GM18508 (cell line): ENCODE measurements around the gene CCDC80.
"Not testable (repeated sequence)": the region's sequence is repeated elsewhere in the genome, so short reads cannot be mapped to it uniquely, and the experiment has no call there.

ENCODE experiments used
- ATAC-seq: cut with Tn5 transposase; IDR thresholded peaks from one replicate; pipeline ENCODE4 v1.9.1; 2021; ENCODE audit warnings: moderate number of reproducible peaks; ENCODE audit not compliant: insufficient read depth, unreplicated experiment

Gene CCDC80

DNA sequence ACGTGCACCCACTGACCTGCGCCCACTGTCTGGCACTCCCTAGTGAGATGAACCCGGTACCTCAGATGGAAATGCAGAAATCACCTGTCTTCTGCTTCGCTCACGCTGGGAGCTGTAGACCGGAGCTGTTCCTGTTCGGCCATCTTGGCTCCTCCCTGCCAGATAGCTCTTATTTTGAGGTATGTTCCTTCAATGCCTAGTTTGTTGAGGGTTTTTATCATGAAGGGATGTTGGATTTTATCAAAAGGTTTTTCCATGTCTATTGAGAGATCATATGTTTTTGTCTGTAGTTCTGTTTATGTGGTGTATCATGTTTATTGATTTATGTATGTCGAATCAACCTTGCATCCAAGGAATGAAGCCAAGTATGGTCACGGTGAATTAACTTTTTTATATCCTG is 24.1 kb upstream of the CCDC80 start:
- not testable (repeated sequence) for ATAC-seq

DNA sequence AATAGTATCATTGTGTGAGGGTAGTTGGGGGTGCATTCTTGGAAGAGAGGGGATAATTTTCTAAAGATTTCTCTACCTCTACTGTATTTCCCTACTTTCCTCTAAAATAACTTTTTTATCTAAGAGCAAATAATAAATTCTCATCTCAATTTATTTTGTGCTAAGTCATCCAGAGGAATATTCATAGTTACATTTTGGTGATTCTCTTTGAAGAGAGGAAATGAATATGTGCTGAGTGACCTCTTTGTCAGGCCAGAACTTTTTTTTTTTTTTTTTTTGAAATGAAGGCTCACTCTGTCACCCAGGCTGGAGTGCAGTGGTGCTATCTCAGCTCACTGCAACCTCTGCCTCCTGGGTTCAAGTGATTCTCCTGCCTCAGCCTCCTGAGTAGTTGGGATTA is 15.1 kb upstream of the CCDC80 start:
- no peak for ATAC-seq

DNA sequence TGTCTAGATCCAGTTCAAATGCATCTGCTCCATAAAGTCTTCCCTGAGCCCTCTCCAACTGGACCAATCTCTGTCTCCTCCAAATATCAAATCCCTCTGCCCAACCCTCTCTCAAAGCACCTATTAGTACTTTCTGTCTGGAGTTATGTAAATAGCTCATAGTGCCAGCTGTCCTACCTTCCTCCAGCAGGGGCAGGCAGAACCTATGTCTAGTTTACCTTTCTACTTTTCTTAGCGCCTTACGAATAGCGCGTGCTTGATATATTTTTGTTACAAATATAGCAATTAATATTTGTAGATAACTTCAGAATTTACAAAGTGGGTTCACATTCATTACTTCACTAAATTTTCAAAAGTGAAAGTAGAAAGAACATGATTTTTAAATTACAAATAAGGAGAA is 14.0 kb upstream of the CCDC80 start:
- ATAC-seq: no peak

DNA sequence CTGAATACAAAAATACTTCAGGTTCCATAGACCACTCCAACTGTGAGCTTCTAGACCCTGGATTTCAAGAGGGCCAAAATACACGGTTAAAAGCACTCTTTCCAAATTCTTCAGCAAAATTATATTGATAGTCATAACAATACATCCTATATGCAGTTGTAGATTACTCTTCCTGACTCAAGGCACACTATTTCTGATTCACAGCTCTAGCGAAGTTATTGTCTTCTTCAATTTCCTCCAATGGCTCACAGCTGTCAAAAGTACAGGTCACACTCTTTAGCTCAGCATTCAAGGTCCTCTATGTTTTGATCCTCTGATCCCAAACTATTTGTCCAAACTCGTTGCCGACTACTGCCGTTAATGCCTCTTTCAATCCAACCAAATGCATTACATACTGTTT is 13.5 kb upstream of the CCDC80 start:
- no peak for ATAC-seq

DNA sequence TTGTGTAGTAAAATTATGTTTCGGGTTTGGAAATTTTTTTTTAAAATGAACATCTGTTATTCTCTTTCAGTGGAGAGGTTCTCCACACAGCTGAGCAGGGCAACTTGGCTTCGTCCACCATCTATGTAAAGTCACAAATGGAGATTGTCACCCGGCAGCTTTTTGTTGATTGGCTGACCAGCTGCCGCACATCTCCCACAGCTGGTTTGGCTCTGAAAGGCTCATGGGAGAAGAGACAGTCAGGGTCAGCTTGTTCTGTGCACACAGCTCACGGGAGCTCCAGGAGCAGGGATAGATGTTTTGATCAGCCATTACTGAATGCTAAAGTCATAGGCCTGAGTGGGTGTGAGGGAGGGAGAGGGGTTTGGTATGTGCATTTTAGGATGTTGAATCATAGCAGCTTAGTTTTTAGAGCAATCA is 12.9 kb upstream of the CCDC80 start:
- ATAC-seq: no peak

DNA sequence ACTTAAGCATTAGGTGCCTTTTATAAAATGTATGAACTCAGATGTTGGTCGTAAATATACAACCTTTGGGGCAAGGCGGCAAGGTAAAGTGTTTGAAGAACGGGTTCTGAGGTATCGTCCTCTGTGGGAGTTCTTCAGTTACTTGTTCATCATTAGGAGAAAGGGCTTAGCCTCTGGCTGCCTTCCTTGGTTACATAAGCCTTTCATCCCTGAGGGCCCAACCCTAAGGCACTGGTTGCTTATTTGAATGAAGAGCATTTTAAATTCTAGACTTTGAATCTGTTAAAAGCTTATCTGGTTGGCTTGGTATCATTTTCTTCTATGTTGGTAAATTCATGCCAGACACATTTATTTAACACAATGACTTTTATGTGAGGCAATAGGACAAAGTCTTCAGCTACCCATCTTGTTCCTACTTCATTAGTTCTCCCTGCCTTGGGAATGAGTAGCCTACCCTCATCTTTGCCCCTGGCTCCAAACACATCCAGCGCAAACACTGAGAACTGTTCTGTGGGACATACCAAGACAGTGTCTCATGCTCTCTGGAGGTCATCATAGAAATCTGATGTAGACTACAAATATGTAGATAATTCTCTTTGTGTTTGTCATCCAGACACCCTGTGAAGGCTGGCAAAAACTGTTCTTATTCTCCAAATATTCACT is 12.4 kb upstream of the CCDC80 start:
- no peak for ATAC-seq

DNA sequence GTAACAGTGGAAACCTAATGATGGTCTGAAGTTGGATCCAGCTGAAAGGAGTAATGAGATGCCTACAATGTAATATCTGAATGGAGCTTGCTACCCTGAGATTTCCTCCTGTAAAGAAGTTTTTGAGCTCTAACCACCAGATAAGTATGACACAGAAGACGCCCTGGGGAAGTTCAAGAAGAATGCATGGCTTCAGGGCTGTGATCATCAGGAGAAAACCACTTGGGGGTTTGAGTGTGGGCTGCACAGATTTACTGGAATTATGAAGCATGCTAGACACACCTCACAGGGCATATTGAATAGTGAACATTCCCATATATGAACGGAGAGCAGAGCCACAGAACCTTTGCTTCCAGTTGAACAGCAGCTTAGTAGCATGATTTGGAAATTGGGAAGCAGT is 10.6 kb upstream of the CCDC80 start:
- no peak for ATAC-seq

DNA sequence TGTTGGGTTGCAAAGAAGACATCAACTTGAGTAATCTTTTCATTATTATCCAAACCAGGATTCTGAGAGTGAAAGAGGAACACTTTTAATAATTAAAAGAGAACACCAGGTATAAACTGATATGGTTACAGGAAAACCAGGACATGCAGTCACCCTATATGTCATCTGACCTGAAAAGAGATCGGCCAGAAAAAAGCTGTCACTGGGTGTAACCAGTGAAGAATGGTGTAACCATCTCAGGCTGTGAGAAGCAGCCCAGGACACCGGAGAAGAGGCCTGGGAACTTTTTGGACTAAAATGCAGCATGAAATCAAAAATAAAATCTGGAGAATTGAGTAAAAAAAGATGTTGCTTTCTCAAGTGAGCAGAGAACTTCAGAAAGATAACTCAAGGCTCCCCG is 10.1 kb upstream of the CCDC80 start:
- ATAC-seq: no peak

DNA sequence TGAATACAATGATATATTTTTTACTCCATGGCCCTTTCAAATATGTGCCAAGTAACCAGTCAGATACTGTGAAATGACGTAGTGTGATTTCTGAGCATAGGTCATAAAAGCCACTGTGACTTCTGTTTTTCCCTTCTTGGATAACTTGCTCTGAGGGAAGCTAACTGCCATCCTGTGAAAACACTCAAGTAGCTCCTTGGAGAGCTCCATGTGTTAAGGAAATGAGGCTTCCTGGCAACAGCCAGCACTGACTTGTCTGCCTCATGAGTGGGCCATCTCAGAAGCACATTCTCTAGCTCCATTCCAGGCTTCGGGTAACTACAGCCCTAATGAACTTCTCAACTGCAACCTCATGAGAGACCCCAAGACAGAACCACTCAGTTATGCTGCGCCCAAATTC is 9.5 kb upstream of the CCDC80 start:
- ATAC-seq: no peak

DNA sequence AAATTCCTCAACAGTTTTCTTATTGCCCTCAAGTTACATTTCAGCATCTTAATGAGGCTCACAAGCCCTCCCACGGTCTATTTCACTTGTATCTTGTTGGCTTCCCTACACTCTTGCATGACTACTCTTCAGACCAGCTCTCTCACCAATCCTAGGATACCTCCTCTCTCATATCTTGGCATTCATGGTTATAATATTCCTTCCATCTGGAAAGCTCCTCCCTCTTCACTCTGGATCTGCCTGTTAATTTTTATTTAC is 8.5 kb upstream of the CCDC80 start:
- ATAC-seq: no peak

DNA sequence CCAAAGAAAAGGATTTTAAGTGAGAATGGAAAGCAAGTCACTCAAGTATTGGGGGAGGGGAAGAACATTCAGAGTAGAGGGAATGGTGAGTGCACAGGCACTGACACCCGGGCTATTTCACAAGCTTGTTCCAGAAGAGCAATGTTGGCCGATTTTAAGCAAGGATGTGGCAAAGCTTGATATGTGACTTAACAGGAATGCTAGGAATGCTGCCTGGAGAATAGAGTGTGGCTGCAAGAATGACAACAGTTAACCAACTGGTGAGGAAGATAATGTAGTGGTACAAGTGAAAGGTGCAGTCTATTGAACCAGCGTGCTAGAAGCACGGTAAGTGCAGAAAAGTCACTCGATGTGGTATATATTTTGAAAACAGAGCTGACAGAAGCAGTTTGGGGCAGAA is 6.2 kb upstream of the CCDC80 start:
- no peak for ATAC-seq

DNA sequence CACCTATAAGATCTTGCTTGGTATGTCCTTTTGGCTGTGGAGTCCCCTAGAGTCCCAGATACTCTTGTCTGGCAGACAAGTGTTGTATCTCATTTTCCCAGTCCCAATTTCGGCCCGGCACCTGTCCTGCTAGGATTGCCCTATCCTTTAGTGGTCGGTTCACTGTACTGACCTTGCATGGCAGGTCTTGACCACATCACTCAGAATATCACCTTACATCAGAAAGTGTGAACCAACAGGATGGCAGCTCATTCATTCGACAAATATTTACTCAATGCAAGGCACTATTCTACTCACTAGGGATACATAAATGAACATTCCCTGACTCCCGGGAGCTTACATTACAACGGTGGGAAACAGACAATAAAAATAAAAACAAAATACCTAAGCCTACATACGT is 5.7 kb upstream of the CCDC80 start:
- ATAC-seq: no peak

DNA sequence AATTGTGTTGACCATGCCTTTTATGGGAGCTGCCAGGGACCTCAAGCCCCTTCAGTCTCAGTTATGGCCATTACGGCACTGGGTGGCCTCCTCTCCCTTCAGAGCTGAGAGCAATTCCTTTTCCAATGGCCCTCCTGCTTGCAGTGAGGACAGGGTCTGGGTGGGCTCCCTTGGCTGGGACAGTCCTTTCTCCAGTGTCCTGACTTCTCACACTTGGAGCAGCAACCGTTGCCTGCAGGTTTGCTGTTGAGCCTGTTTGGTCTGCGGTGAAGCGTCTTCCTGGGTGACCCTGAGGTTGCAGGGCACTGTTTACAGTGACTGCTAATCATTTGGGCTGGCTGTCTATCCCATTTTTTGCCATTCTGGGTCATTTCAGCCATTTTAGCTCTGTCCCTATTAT is 3.5 kb upstream of the CCDC80 start:
- no peak for ATAC-seq

DNA sequence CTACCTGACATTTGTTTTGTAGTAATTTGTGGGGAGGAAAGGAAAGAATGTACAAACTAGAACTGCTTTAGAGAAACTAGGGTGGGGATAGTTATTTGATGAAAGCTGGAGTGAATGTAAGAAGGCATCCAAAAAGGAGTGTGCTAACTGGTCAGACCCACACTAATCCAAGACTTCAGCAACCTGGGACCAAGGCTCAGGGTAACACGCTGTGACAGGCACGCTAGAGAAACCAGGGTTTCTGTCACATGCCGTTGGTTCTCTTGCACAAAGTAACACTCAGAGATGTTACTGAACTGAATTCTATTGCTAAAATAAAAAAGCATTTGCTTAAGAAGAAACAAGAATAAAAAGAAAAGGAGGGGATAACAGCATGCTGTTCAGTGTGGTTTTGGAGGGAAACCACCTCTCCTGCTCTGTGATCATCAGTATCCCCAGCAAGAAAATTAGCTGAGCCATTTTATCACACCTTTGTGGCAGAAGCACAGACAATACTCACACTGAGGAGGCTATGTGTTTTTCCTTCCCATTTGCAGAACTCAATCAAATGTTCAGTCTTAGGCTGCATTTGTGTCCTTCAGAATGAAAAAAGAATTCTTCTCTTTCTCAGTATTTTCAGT is 2.8 kb upstream of the CCDC80 start:
- ATAC-seq: no peak

DNA sequence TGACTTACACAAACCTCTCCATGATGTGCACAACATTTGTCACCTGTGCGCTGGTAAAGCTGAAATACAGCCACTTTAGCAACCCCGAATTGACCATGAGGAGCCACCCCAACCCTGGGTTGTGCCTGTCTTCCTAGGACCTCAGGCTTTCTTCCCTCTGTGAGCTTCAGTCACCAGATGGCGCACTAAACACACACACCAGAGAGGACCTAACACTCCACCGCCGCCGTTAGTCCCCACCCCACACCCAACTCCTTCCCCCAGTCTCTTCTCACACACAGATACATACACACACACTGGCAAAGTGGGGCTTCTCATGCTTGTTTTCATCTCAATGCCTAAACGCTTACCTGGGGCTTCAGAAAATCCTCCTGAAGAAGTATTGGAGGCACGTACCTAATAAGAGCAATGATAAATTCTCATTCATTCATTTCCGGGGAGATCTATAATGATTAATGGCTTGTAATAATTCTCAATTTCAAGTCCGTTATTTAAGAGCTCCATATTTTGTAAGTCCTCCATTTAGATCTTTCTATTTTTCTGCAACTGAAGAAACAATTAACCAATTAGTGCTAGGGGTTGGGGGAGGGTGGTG is 2.1 kb upstream of the CCDC80 start:
- ATAC-seq: peak; percentile 68

DNA sequence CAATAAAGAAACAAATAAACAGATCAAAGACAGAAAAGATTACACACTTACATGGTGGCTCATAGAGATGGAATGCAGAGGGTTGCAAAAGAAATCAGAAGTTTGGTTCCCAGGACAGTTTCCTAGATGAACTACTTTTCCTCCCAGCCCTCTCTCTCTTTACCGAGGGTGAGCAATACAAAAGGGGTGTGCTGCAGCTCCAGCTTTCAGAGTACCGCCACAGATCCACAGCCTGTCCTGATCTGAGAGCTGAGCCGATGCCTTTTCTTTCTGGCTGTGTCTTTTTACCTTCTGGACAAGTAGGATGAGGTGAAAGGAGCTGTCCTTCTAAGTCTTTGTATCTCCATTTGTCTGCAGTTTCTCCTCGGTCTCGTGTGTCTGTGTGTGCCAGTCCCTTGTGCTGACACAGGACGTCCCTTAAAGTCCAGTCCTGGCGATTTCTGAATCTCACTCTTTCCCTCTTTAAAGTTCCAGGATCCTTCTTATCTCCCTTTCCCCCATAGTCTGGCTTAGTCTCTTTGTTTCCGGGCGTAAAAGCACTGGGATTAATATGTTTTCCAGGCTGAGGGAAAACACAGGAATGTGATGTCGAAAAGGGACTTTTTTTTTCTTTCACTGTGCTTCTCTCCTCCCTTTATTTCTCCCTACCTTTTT is 540 bp downstream of the CCDC80 start:
- no peak for ATAC-seq

DNA sequence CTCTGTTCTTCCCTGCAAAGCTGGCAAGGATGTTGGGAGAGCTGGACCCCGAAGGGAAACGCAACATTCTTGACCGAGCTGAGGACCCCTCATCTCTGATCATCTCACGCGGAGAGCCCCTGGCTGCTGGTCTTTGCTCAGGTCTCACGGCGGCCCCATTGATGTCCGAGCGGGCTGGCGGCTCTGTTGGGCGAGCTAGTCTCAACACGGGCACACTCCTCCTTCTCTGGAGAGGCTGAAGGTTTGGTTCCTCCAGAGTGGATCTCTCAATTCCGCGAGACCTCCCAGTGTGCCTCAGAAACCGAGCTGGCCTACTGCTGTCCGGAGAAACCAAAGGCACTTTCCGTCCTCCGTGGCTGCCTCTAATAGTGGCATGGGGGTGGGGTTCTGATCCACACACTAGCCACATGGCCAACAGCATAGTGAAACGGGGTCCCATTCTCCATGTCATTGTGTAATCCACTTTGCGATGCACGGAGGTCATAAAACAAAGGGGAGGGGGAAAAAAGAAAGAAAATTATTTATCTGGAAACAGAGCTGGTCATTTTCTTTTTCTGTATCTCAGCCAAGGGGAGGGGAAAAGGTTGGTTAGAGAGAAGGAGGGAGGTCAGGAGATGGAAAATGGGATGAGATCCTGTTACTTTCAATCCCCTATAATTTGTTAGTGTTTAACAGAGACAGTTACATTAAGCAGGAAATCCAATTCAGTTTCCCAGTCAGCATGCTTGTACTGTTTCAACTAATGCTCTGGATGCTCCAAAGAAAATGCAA is 1.3 kb downstream of the CCDC80 start:
- no peak for ATAC-seq

DNA sequence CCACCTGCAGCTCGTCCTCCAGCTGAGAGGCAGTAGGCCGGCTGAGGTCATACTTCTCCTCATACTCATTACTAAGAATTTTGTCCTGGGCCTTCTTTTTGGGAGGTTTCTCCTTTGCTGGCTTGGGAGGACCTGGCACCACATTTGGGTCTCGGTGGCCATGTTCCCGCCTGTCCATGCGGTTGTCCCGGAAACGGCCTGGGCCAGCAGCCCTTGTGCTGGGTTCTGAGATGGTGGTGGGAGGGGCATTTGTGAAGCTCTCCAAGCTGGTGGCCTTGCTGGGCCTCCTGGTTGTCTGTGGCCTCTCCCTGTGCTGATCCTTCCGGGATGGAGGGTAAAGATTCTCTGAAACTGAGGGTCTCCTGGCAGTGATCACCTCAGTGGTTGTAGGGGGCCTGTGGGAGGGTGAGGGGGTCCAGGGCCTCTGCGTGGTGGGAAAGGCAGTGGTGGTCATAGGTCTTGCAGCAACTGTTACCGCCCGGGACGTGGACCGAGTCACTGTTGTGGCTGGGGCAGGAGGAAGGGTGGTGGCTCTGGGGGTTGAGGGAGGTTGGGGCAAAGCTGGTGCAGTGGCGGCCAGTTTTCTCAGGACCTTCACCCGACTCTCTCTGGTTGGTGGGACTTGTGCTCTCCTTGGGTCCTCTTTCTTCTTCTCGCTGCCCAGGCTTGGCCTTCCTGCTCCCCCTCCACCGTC is 2.5 kb downstream of the CCDC80 start:
- no peak for ATAC-seq

DNA sequence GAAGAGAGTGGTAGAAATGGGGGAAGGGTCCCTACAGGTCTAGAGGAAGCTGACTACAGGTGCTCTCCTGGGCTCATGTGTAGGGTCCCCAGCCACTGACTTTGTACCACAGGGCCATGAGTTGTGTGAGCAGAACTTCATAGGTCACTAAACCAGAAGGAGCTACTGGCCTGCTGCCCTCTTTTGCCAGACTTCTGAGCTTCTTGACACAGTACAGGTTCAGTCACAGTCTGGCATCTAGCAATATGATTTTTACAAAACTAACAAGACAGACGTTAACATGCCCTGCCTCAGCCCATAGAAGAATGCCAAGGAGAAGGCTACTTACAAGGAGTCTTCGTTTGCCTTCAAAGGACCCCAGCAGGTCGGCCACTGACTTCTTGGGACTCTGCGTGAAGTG is 3.2 kb downstream of the CCDC80 start:
- no peak for ATAC-seq

DNA sequence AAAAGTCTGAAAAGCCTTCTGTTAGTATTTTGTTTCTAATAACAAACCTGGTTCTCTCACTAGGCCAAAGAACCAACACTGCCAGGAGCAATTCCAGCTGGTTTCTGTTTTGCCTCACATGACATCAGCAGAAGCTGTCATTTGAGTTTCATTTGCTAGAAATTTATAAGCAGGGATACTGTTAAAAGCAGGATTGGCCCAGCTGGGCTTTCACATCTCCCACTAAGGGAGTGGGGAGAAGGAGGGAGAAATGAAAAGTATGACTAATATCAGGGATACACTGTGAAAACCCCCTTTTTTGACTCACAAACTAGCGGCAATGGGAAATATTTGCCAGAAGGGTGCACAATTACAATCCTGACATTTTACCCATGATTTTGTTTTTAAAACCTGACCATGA is 5.3 kb downstream of the CCDC80 start:
- no peak for ATAC-seq
